ENCODE measurements around the gene GNAI1.

Gene GNAI1

DNA sequence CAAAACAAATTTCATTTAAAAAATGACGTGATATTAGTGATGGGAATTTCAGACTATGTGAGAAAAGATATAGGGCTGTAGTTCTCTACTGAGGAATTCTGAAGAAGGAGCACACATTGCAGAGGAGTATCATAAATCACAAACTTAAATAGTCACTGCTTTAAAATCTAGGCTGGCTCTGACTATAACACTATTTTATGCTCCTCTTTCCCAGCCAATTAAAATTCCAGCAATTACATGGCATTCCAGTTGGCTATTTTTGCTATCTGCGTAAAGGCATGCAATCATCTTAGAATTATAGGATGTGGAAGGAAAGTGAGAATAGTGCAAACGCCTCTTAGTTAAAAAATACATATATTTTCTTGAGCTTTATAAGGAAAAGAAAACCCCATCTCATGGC lies 123.1 kb downstream of the GNAI1 start:
- FAIRE-seq = no peak

DNA sequence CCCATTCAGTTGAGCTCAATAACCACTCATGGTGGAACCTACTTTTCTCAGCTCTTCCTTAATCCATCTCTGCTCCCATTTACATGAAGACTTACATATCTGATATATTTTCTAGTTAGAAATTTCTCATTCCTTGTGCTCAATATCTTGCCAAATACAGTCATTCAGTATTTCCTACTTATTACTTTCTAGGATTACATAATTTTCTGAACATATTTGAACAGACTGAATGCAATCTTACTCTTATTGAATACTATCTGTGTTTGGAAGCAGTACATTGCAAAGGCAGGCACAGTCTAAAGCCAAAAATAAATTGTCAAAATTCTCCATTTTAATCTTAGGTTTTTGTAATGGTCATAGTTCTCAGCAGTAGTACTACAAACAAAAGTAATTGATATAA lies 126.0 kb downstream of the GNAI1 start:
- FAIRE-seq = no peak

- peak; percentile 4 for FAIRE-seq
Measured at GRCh38 chr7:80263333-80263732, 128.7 kb downstream of the GNAI1 start.

DNA sequence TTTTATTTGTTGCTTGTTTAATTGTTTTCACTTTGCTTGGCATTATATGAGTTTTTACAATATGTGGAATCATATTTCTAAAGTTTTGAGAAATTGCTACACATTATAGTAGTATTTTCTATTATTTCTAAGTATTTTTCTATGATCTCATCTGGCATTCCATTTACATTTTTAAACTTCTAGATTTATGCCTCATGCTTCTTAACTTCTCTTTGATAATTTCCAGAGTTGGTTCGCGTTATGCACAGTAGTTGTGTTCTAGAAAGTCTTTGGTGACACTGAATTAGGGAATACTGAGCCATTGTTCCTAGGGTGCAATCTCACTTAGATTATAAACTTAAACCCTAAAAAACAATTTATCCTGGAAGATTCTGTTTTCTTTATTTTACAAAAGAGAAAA lies 129.2 kb downstream of the GNAI1 start:
- no peak for FAIRE-seq

DNA sequence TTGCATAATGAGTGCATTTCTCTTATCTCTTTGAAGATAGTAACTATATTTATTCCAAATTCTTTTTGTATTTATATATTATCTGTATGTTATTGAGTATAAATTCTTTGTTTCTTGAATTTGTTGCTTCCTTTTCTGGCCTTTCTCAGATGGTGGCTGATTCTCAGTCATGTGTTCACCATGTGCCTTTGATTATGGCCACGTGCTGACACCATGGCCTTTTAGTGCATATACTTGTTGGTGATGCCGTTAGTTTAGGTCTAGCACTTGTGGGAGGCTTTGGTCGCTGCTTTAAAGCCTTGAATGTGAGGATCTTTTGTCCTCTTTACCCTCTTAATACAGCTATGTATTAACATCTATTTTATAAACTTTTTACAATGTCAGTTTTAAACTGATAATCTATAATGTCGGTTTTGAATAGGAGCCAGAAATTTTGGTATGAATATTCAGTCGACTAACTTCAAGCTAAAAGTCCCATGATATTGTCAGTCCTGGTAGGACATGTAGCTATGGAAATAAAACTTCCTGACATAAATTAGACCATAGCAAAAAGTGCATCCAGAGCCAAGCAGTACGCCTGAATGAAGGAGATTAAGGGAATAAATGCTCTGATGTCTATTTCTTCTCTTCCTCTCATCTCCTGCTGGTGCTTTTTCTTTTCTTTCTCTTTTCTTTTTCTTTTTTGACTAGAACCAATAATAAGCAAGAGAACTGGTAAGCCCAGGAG lies 130.3 kb downstream of the GNAI1 start:
- FAIRE-seq = peak; percentile 39

- peak; percentile 48 for FAIRE-seq
Measured at GRCh38 chr7:80272560-80273239, 138.1 kb downstream of the GNAI1 start.

DNA sequence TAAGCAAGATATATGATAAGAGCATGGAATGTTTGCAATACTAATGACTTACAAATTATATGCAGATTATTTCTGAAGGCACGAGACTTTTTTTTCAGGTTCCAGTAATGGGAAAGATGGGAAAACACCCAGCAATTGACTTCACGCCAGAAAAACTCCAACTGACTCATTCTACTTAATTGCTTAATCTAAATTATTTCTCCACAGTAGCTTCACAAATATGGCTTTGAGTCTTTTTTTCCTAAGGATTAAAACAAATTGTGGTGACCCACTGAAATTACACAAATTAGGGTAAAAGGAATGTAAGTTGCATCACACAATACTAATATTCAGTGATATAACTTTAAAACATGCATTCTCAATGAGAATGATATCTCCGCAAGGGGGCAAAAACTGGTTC lies 138.7 kb downstream of the GNAI1 start:
- FAIRE-seq = no peak

- no peak for FAIRE-seq
Measured at GRCh38 chr7:80275192-80275605, 140.6 kb downstream of the GNAI1 start.
